MM.1S (cell line): ENCODE measurements around the gene LRRTM4.

Experiments
- DNase-seq: peaks from one replicate; pipeline ENCODE4 v3.0.0-alpha.2; 2015
- H2AFZ ChIP-seq: fragments of 300-600 bp; sonication (generic); 2 replicates; pipeline ENCODE4 v1.6.0; 2016; ENCODE audit warnings: antibody characterized with exemption, low read length
- H3F3A ChIP-seq: fragments of 300-600 bp; sonication (generic); 2 replicates; pipeline ENCODE4 v1.6.1; 2016; ENCODE audit warnings: mild to moderate bottlenecking, antibody characterized with exemption, low read length, moderate library complexity, mixed read lengths; ENCODE audit not compliant: insufficient read depth
- H3K27ac ChIP-seq: fragments of 300-600 bp; sonication (generic); 2 replicates; pipeline ENCODE4 v1.5.1; 2016; ENCODE audit warnings: mild to moderate bottlenecking, low read length
- H3K27me3 ChIP-seq: fragments of 300-600 bp; sonication (generic); replicated peaks from 2 replicates; pipeline ENCODE4 v1.6.0; 2016; ENCODE audit warnings: low read length; ENCODE audit not compliant: insufficient read depth
- H3K36me3 ChIP-seq: fragments of 300-600 bp; sonication (generic); replicated peaks from 2 replicates; pipeline ENCODE4 v1.6.1; 2016; ENCODE audit warnings: mild to moderate bottlenecking, low read length, mixed read lengths; ENCODE audit not compliant: insufficient read depth
- H3K4me1 ChIP-seq: fragments of 300-600 bp; sonication (generic); 2 replicates; pipeline ENCODE4 v1.6.1; 2016; ENCODE audit warnings: low read length, mixed read lengths
- H3K4me2 ChIP-seq: fragments of 300-600 bp; sonication (generic); 2 replicates; pipeline ENCODE4 v1.6.0; 2016; ENCODE audit warnings: low read depth, low read length
- H3K4me3 ChIP-seq: fragments of 300-600 bp; sonication (generic); 2 replicates; pipeline ENCODE4 v1.5.1; 2016; ENCODE audit warnings: low read length, mixed read lengths
- H3K79me2 ChIP-seq: fragments of 300-600 bp; sonication (generic); 2 replicates; pipeline ENCODE4 v1.6.1; 2016; ENCODE audit warnings: mixed run types, low read length, mixed read lengths
- H3K9ac ChIP-seq: fragments of 300-600 bp; sonication (generic); 2 replicates; pipeline ENCODE4 v1.6.1; 2016; ENCODE audit warnings: low read length, mixed read lengths
- H3K9me2 ChIP-seq: fragments of 300-600 bp; sonication (generic); replicated peaks from 2 replicates; pipeline ENCODE4 v1.6.1; 2016; ENCODE audit warnings: mild to moderate bottlenecking, low read length, mixed read lengths; ENCODE audit not compliant: insufficient read depth
- H3K9me3 ChIP-seq: fragments of 300-600 bp; sonication (generic); replicated peaks from 2 replicates; pipeline ENCODE4 v1.6.1; 2016; ENCODE audit warnings: mild to moderate bottlenecking, low read length, mixed read lengths; ENCODE audit not compliant: insufficient read depth
- H4K20me1 ChIP-seq: fragments of 300-600 bp; sonication (generic); 2 replicates; pipeline ENCODE4 v1.6.1; 2016; ENCODE audit warnings: mild to moderate bottlenecking, low read length, moderate library complexity, mixed read lengths; ENCODE audit not compliant: insufficient read depth
- CTCF ChIP-seq: fragments of 300-600 bp; sonication (generic); IDR thresholded peaks from 2 replicates; pipeline ENCODE4 v1.5.1; 2016; ENCODE audit warnings: antibody characterized with exemption, low read length, mixed read lengths
- EZH2 ChIP-seq: fragments of 300-600 bp; sonication (generic); optimal IDR thresholded peaks from 2 replicates; pipeline ENCODE3; 2017; ENCODE audit warnings: low read depth, mild to moderate bottlenecking, antibody characterized with exemption, low read length, mixed read lengths
- EZH2phosphoT487 ChIP-seq: fragments of 300-600 bp; sonication (generic); IDR thresholded peaks from 2 replicates; pipeline ENCODE4 v1.6.1; 2018; ENCODE audit warnings: antibody characterized with exemption, low read length

The LRRTM4 gene

GRCh38 chr2:77507657-77508056, 14.5 kb downstream of the LRRTM4 start:
- no peak for TF ChIP-seq CTCF
- no peak for TF ChIP-seq EZH2
- TF ChIP-seq EZH2phosphoT487, result no peak
- H3K9me3 ChIP-seq, result no peaks in the 10 kb centered on the region
- no peak overlapping the region for H2AFZ ChIP-seq
- no peaks in the 10 kb centered on the region for H3K4me1 ChIP-seq
- H3F3A ChIP-seq, result no peaks in the 10 kb centered on the region
- no peaks in the 10 kb centered on the region for H3K36me3 ChIP-seq
- no peaks in the 10 kb centered on the region for H4K20me1 ChIP-seq
- no peak overlapping the region for H3K27ac ChIP-seq
- DNase-seq, result no peak
- no peaks in the 10 kb centered on the region for H3K9me2 ChIP-seq
- H3K4me2 ChIP-seq, result no peak overlapping the region
- H3K4me3 ChIP-seq, result no peak overlapping the region
- no peaks in the 10 kb centered on the region for H3K27me3 ChIP-seq
- no peak overlapping the region for H3K9ac ChIP-seq
- no peaks in the 10 kb centered on the region for H3K79me2 ChIP-seq

GRCh38 chr2:77488141-77488540, 34.0 kb downstream of the LRRTM4 start:
- TF ChIP-seq CTCF (no peak), EZH2phosphoT487 (no peak), EZH2 (no peak)
- H3K9me3 ChIP-seq, result no peaks in the 10 kb centered on the region
- H3K27ac ChIP-seq, result no peak overlapping the region
- H3K4me1 ChIP-seq, result no peaks in the 10 kb centered on the region
- no peak overlapping the region for H3K4me2 ChIP-seq
- no peak overlapping the region for H3K9ac ChIP-seq
- H3K79me2 ChIP-seq, result no peaks in the 10 kb centered on the region
- no peaks in the 10 kb centered on the region for H3K9me2 ChIP-seq
- no peak overlapping the region for H3K4me3 ChIP-seq
- no peaks in the 10 kb centered on the region for H3F3A ChIP-seq
- H3K27me3 ChIP-seq, result no peaks in the 10 kb centered on the region
- no peak overlapping the region for H2AFZ ChIP-seq
- no peaks in the 10 kb centered on the region for H4K20me1 ChIP-seq
- no peak for DNase-seq
- H3K36me3 ChIP-seq, result no peaks in the 10 kb centered on the region

GRCh38 chr2:77487074-77487803, 34.9 kb downstream of the LRRTM4 start:
- H3K4me1 ChIP-seq, result no peaks in the 10 kb centered on the region
- no peaks in the 10 kb centered on the region for H4K20me1 ChIP-seq
- H3K27ac ChIP-seq, result no peak overlapping the region
- no peaks in the 10 kb centered on the region for H3K27me3 ChIP-seq
- no peaks in the 10 kb centered on the region for H3K9me2 ChIP-seq
- H3K4me2 ChIP-seq, result no peak overlapping the region
- H2AFZ ChIP-seq, result no peak overlapping the region
- no peaks in the 10 kb centered on the region for H3F3A ChIP-seq
- no peaks in the 10 kb centered on the region for H3K36me3 ChIP-seq
- no peak for DNase-seq
- no peak overlapping the region for H3K9ac ChIP-seq
- TF ChIP-seq EZH2phosphoT487 (no peak), EZH2 (no peak), CTCF (no peak)
- no peak overlapping the region for H3K4me3 ChIP-seq
- no peaks in the 10 kb centered on the region for H3K79me2 ChIP-seq
- H3K9me3 ChIP-seq, result no peaks in the 10 kb centered on the region
